AG04449 (cell line): ENCODE measurements around the gene TRAPPC4.
A peak's percentile ranks its signal among the peaks of the same experiment; 100 is the strongest.

ENCODE experiments used
- CTCF ChIA-PET: fragments of 350-600 bp; formaldehyde crosslinking; extraction: SDS; loops from one replicate; lab custom pipeline; 2021; ENCODE audit warnings: antibody characterized with exemption; lab: Yijun Ruan, JAX
- POLR2A ChIA-PET: fragments of 400-600, 350-600 bp; formaldehyde crosslinking; extraction: SDS; loops from one replicate; lab custom pipeline; 2020; ENCODE audit warnings: antibody characterized with exemption, inconsistent platforms; lab: Yijun Ruan, JAX
- DNase-seq: peaks from one replicate; pipeline ENCODE4 v3.0.0-alpha.2; 2010; ENCODE audit warnings: low read depth, low spot score
- H3K4me3 ChIP-seq: 2 replicates; pipeline ENCODE4 v1.5.1; 2011; ENCODE audit warnings: low read depth, mild to moderate bottlenecking, control low read depth, low read length
- TF ChIP-seq, protein P1 (sequence below): IDR thresholded peaks from one replicate; pipeline ENCODE4 v1.5.1; 2011; ENCODE audit warnings: mild to moderate bottlenecking, moderate library complexity, low read length, control low read depth, inconsistent platforms; ENCODE audit not compliant: insufficient read depth; ENCODE audit errors: missing control alignments

TRAPPC4 gene

DNA sequence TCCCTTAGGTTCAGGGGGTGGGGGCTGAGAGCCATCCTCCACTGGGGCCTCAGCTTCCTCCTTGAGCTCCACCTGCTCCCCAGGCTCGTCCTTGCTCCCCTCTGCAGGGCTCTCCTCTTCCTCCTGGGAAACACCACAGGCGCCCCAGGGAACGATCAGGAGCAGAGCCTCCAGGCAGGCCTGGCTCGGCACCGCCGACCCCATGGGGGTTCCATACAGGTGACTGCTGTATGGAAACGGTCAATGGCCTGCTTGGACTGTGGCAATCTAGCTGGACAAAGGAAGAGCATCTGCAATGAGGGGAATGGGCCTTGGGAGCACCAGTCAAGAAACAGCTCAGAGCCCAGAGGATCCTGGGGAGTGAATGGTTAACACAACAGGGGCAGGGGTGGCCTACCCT is 30.5 kb downstream of the TRAPPC4 start:
- no peak for DNase-seq
- ChIA-PET POLR2A (no interaction called here), CTCF (interaction anchor here (0.7 to 2.3 kb wide), 4 partner anchors 7 to 147 kb away, joined by 3 to 13 read pairs (median 4); partner anchors contain the start of gene HYOU1)
- TF ChIP-seq, protein P1, sequence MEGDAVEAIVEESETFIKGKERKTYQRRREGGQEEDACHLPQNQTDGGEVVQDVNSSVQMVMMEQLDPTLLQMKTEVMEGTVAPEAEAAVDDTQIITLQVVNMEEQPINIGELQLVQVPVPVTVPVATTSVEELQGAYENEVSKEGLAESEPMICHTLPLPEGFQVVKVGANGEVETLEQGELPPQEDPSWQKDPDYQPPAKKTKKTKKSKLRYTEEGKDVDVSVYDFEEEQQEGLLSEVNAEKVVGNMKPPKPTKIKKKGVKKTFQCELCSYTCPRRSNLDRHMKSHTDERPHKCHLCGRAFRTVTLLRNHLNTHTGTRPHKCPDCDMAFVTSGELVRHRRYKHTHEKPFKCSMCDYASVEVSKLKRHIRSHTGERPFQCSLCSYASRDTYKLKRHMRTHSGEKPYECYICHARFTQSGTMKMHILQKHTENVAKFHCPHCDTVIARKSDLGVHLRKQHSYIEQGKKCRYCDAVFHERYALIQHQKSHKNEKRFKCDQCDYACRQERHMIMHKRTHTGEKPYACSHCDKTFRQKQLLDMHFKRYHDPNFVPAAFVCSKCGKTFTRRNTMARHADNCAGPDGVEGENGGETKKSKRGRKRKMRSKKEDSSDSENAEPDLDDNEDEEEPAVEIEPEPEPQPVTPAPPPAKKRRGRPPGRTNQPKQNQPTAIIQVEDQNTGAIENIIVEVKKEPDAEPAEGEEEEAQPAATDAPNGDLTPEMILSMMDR = no peak
- H3K4me3 ChIP-seq = no peak overlapping the region

DNA sequence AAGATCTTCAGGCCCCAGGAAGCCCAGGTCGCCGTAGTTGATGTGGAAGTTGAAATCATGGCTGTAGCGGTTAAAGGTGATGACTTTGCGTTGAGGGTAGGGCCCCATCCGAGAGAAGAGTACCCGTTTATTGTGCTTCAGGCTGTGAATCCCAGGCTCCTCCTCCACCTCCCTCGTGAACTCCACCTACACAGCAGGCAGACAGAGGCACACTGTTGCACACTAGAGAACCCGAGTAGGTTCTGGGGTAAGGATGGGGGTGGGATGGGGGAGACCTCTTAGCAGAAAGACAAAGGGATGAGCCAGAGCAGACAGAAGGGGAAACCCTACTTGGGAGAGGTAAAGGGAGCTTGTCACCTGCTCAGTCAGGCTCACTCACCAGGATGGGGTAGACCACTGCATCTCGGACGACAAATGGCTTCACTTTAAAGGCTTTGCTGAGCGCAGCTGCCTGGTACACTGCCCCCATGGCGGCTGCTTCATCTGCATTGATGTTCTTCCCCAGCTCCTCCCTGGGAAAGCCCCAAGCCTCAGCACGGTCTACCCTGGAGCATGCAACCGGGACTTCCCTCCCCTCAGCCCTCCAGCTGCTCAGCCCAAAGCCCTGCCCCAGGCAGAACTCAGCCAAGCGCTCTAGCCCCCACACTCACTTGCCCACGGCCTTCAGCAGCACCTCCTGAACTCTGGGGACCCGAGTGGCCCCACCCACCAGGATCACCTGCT is 33.0 kb downstream of the TRAPPC4 start:
- CTCF ChIA-PET = interaction anchor here (6.0 kb wide), 1 partner anchor 20 kb away, joined by 34 read pairs; the partner anchor contains the start of gene SLC37A4
- DNase-seq = no peak
- no peak overlapping the region for H3K4me3 ChIP-seq
- POLR2A ChIA-PET = interaction anchor here (1.1 kb wide), 1 partner anchor 14 kb away, joined by 4 read pairs; no protein-coding TSS in a partner anchor
- TF ChIP-seq, protein P1 = no peak

DNA sequence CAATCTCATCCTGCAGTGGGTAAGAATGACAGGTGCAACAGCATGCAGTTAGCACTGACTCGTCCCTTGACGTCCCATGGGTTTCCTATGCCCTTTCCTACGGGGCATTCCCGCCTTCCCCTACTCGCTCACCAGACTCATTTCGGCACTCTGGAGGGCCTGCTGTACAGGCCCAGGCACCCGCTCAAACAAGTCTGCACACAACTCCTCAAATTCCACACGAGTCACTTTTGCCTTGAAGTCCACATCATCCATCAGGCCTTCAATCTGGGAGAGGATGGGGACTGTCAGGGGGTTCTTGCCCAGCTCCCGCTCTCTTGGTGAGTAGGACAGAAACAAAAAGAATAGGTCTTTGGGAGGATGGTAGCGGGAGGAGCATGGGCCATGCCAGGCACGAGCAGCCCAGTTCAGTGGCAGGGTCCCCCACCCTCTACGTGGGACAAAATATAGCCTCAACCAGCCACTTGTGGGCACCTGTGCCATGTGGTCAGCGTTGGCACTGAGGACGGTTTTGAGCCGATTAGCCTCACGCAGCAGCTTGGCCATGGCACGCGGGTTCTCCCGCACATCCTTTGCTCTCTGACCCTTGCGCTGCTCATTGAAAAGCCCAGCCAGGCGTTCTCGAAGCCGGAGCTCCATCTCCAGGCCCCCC is 33.7 kb downstream of the TRAPPC4 start:
- TF ChIP-seq, protein P1 = no peak
- POLR2A ChIA-PET = no interaction called here
- CTCF ChIA-PET = interaction anchor here (6.0 kb wide), 1 partner anchor 20 kb away, joined by 34 read pairs; the partner anchor contains the start of gene SLC37A4
- no peak for DNase-seq
- no peak overlapping the region for H3K4me3 ChIP-seq

DNA sequence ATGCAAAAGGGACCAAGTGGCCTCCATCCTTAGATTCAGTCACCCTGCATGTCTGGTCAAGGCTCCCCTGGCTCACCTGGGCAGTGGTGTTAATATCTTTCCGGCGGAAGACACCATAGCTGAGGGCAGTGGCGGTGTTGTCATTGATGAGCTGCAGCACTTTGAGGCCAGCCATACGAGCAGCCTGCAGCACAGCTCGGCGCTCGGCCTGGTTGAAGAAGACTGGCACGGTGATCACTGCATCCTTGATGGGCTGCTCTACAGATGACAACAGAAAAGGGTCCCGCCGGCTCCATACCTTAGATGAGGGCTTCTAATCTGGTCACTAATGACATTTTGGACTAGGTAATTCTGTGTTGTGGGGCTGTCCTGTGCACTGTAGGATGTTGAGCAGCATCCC is 35.9 kb downstream of the TRAPPC4 start:
- no peak for DNase-seq
- H3K4me3 ChIP-seq = no peak overlapping the region; the same call in 1 of the 2 replicates
- ChIA-PET CTCF (interaction anchor here (1.8 to 6.0 kb wide), 3 partner anchors 9 to 23 kb away, joined by 6 to 34 read pairs (median 10); partner anchors contain the start of gene SLC37A4), POLR2A (interaction anchor here (0.9 kb wide), 1 partner anchor 8 kb away, joined by 3 read pairs; no protein-coding TSS in a partner anchor)
- TF ChIP-seq, protein P1 = no peak

DNA sequence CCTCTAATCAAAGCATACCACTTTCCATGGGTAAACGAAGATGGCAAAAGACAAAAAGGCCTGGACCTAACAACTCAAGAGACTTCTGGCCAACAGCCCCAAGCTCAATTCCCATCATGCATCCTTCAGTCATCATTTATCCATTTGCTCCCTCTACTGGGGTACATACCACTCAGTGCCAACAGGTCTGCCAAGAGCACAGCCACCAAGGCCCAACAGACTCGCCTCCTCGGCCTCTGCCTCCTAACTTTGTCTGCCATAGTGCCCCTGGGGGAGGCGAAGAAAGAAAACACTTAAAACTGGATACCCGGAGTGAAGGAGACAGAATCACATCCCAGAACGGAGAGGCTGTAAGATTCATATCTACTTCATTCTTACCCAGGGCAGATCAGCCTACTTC is 37.3 kb downstream of the TRAPPC4 start:
- DNase-seq = no peak
- H3K4me3 ChIP-seq = peak overlapping the region; percentile 85
- TF ChIP-seq, protein P1 = peak; percentile 27
- ChIA-PET CTCF (interaction anchor here (0.9 to 6.0 kb wide), 12 partner anchors 8 to 366 kb away, joined by 3 to 34 read pairs (median 6); partner anchors contain the start of genes CBL, SLC37A4 and VPS11), POLR2A (interaction anchor here (0.7 to 1.4 kb wide), 2 partner anchors 12 to 351 kb away, joined by 3 to 6 read pairs; partner anchors contain the start of gene VPS11)
